ENCODE results near the gene WDPCP. TPM values are rescaled to one million over a fixed set of nuclear protein-coding genes. Genes with fewer than 3 reads are reported as not detected.

The WDPCP gene
- total and polyA plus RNA-seq, 2 experiments from 2014 or later, result 8.8 to 20.4 TPM

- TF ChIP-seq ZNF462 (CRISPR knock-in tag; IDR thresholded peaks at IDR 0.05) (no peak), POLR2AphosphoS5 (IDR thresholded peaks at IDR 0.05; ENCODE audit: low read depth) (no peak)
Observed at GRCh38 chr2:63124218-63124617, 464.1 kb downstream of the WDPCP start (continued).

- H3F3A ChIP-seq (replicated peaks; ENCODE audit: low read depth), result no peaks in the 10 kb centered on the region
- H3K36me3 ChIP-seq (ENCODE audit: insufficient read depth), result no peaks in the 10 kb centered on the region
- Mint-ChIP-seq H3K27me3 (ENCODE audit: insufficient read depth, low read depth, poor library complexity) (peaks cover 5% of the 10 kb centered on the region), H3K27ac (no peak overlapping the region), H3K4me3 (no peak overlapping the region), H3K4me1 (peaks cover 11% of the 10 kb centered on the region), H3K9me3 (no peaks in the 10 kb centered on the region), H3K36me3 (ENCODE audit: low read depth) (peaks cover 22% of the 10 kb centered on the region; the same call in 2 of the 3 replicates)
- DNase-seq (ENCODE audit: low spot score) (no peak), ATAC-seq (no peak)
- H3K4me2 ChIP-seq, result no peak overlapping the region
- H3K27ac ChIP-seq (ENCODE audit: low read depth), result no peak overlapping the region
- H2AFZ ChIP-seq, result no peak overlapping the region
- H3K79me2 ChIP-seq (replicated peaks; ENCODE audit: insufficient read depth), result no peaks in the 10 kb centered on the region
- no peak overlapping the region for H3K4me3 ChIP-seq
- H4K20me1 ChIP-seq (replicated peaks; ENCODE audit: insufficient read depth), result no peaks in the 10 kb centered on the region
- H3K4me1 ChIP-seq (ENCODE audit: insufficient read depth), result no peaks in the 10 kb centered on the region
- no peaks in the 10 kb centered on the region for H3K9me2 ChIP-seq (ENCODE audit: insufficient read depth)
- H3K27me3 ChIP-seq (ENCODE audit: insufficient read depth), result no peaks in the 10 kb centered on the region
- TF ChIP-seq ZNF462 (CRISPR knock-in tag; IDR thresholded peaks at IDR 0.05) (no peak), JUNB (IDR thresholded peaks at IDR 0.05; ENCODE audit: unreplicated experiment) (no peak), ZNF331 (CRISPR knock-in tag; IDR thresholded peaks at IDR 0.05; ENCODE audit: low read depth) (no peak), CTCF (conservative IDR thresholded peaks at IDR 0.05; ENCODE audit: low read depth in 2 of 2) (no peak), ZNF114 (CRISPR knock-in tag; IDR thresholded peaks at IDR 0.05) (no peak), POLR2AphosphoS5 (IDR thresholded peaks at IDR 0.05; ENCODE audit: low read depth) (no peak), STAT1 (IDR thresholded peaks at IDR 0.05; ENCODE audit: unreplicated experiment) (no peak), EZH2 (IDR thresholded peaks at IDR 0.05; ENCODE audit: low read depth, unreplicated experiment) (no peak)
Observed at GRCh38 chr2:63122921-63123320, 465.4 kb downstream of the WDPCP start.
